ENCODE data around the gene ARL8A. TPM values are rescaled to one million over a fixed set of nuclear protein-coding genes. Genes with fewer than 3 reads are reported as not detected.

Gene ARL8A
- total RNA-seq, 1 donor from 2014 or later = 12.5 TPM

- Histone ChIP-seq H3K36me3 (ENCODE audit: control insufficient read depth in 3 of 3, insufficient read depth in 3 of 3, low read length in 3 of 3) (no peaks in the 10 kb centered on the region), H3K9ac (ENCODE audit: low read depth in 1 of 3, low read length in 3 of 3) (no peak overlapping the region), H3K27ac (ENCODE audit: low read depth, low read length) (no peak overlapping the region), H3K9me3 (ENCODE audit: control insufficient read depth in 3 of 3, low read length in 3 of 3) (no peaks in the 10 kb centered on the region), H3K4me1 (ENCODE audit: control insufficient read depth in 3 of 3, insufficient read depth in 3 of 3, low read length in 3 of 3) (peaks cover 0 to 6% (median 0%) of the 10 kb centered on the region in 3 donors), H3K27me3 (ENCODE audit: control insufficient read depth in 3 of 3, insufficient read depth in 3 of 3, low read length in 3 of 3) (no peaks in the 10 kb centered on the region), H3K4me3 (ENCODE audit: low read length in 3 of 3) (no peak overlapping the region)
Measured at GRCh38 chr1:202107321-202107761, 37.2 kb downstream of the ARL8A start.

GRCh38 chr1:202106340-202107254 lies 37.9 kb downstream of the ARL8A start:
- Histone ChIP-seq H3K4me1 (ENCODE audit: control insufficient read depth in 3 of 3, insufficient read depth in 3 of 3, low read length in 3 of 3) (peaks cover 0 to 6% (median 0%) of the 10 kb centered on the region in 3 donors), H3K9ac (ENCODE audit: low read depth in 1 of 3, low read length in 3 of 3) (no peak overlapping the region), H3K36me3 (ENCODE audit: control insufficient read depth in 3 of 3, insufficient read depth in 3 of 3, low read length in 3 of 3) (no peaks in the 10 kb centered on the region), H3K27ac (ENCODE audit: low read depth, low read length) (no peak overlapping the region), H3K4me3 (ENCODE audit: low read length in 3 of 3) (no peak overlapping the region), H3K27me3 (ENCODE audit: control insufficient read depth in 3 of 3, insufficient read depth in 3 of 3, low read length in 3 of 3) (no peaks in the 10 kb centered on the region), H3K9me3 (ENCODE audit: control insufficient read depth in 3 of 3, low read length in 3 of 3) (no peaks in the 10 kb centered on the region)

- H3K9me3 ChIP-seq (ENCODE audit: control insufficient read depth in 3 of 3, low read length in 3 of 3) = no peaks in the 10 kb centered on the region
- H3K4me1 ChIP-seq (ENCODE audit: control insufficient read depth in 3 of 3, insufficient read depth in 3 of 3, low read length in 3 of 3) = peaks cover 0 to 6% (median 0%) of the 10 kb centered on the region in 3 donors
- no peak overlapping the region for H3K27ac ChIP-seq (ENCODE audit: low read depth, low read length)
- H3K27me3 ChIP-seq (ENCODE audit: control insufficient read depth in 3 of 3, insufficient read depth in 3 of 3, low read length in 3 of 3) = no peaks in the 10 kb centered on the region
- no peak overlapping the region for H3K9ac ChIP-seq (ENCODE audit: low read depth in 1 of 3, low read length in 3 of 3)
- H3K36me3 ChIP-seq (ENCODE audit: control insufficient read depth in 3 of 3, insufficient read depth in 3 of 3, low read length in 3 of 3) = no peaks in the 10 kb centered on the region
- H3K4me3 ChIP-seq (ENCODE audit: low read length in 3 of 3) = no peak overlapping the region
Measured at GRCh38 chr1:202105571-202106339, 38.8 kb downstream of the ARL8A start.

DNA sequence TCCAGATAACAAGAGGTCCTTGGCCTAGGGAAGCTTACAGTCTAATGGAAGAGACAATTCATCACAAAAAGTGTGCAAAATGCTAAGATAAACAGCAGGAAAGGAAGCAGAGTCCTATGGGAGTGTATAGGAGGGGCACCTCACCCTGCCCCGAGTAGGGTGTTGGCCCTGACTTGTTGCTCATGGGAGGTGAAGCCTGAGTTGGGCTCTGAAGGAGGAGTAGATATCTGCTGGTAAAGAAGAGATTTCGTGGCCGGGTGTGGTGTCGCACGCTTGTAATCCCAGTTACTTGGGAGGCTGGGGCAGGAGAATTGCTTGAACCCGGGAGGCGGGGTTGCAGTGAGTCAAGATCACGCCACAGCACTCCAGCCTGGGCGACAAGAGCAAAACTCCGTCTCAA lies 40.5 kb downstream of the ARL8A start:
- H3K27me3 ChIP-seq (ENCODE audit: control insufficient read depth in 3 of 3, insufficient read depth in 3 of 3, low read length in 3 of 3) = no peaks in the 10 kb centered on the region
- H3K4me1 ChIP-seq (ENCODE audit: control insufficient read depth in 3 of 3, insufficient read depth in 3 of 3, low read length in 3 of 3) = peaks cover 0 to 6% (median 0%) of the 10 kb centered on the region in 3 donors
- no peaks in the 10 kb centered on the region for H3K36me3 ChIP-seq (ENCODE audit: control insufficient read depth in 3 of 3, insufficient read depth in 3 of 3, low read length in 3 of 3)
- no peaks in the 10 kb centered on the region for H3K9me3 ChIP-seq (ENCODE audit: control insufficient read depth in 3 of 3, low read length in 3 of 3)
- no peak overlapping the region for H3K4me3 ChIP-seq (ENCODE audit: low read length in 3 of 3)
- H3K9ac ChIP-seq (ENCODE audit: low read depth in 1 of 3, low read length in 3 of 3) = no peak overlapping the region
- no peak overlapping the region for H3K27ac ChIP-seq (ENCODE audit: low read depth, low read length)

DNA sequence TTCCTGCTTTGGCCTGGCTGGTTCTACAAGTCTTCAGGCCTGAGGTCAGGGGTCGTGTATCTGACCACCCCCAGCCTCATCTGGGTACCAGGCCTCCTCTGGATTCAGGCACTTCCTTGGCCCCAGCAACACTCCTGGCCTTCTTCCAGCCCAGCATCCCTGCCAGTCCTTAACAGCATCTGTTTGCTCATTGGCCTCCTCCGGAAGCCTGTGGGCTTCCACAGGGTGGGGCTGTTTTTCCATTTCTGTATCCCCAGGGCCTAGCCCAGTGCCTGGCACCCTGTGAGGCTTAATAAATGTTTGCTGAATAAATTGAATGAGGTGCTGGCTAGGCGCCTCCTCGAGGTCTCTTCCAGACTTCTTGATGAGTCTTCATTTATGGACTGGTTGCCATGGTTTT lies 43.4 kb downstream of the ARL8A start:
- Histone ChIP-seq H3K36me3 (ENCODE audit: control insufficient read depth in 3 of 3, insufficient read depth in 3 of 3, low read length in 3 of 3) (no peaks in the 10 kb centered on the region), H3K4me3 (ENCODE audit: low read length in 3 of 3) (no peak overlapping the region), H3K9ac (ENCODE audit: low read depth in 1 of 3, low read length in 3 of 3) (no peak overlapping the region), H3K4me1 (ENCODE audit: control insufficient read depth in 3 of 3, insufficient read depth in 3 of 3, low read length in 3 of 3) (no peaks in the 10 kb centered on the region), H3K9me3 (ENCODE audit: control insufficient read depth in 3 of 3, low read length in 3 of 3) (no peaks in the 10 kb centered on the region), H3K27ac (ENCODE audit: low read depth, low read length) (no peak overlapping the region), H3K27me3 (ENCODE audit: control insufficient read depth in 3 of 3, insufficient read depth in 3 of 3, low read length in 3 of 3) (no peaks in the 10 kb centered on the region)

DNA sequence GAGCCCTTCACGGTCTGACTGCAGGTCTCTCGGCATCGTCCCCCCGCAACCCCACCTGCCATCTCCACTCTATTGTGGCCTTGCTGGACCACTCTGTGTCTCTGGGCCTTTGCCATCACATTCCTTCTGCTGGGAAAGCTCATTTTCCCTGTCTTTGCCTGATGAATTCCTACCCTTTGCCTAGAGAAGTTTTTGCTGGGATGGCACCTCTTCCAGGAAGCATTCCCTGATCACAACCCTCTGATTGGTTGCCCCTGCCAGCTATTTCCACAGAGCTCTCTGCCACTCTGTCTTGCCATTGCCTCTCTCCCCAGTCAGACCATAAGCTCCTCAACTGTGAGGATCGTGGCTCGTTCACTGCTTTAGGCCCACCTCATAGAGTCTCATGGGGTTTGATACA lies 50.7 kb downstream of the ARL8A start:
- H3K27me3 ChIP-seq (ENCODE audit: control insufficient read depth in 3 of 3, insufficient read depth in 3 of 3, low read length in 3 of 3) = peaks cover 0 to 4% (median 0%) of the 10 kb centered on the region in 3 donors
- H3K36me3 ChIP-seq (ENCODE audit: control insufficient read depth in 3 of 3, insufficient read depth in 3 of 3, low read length in 3 of 3) = no peaks in the 10 kb centered on the region
- no peak overlapping the region for H3K27ac ChIP-seq (ENCODE audit: low read depth, low read length)
- no peaks in the 10 kb centered on the region for H3K4me1 ChIP-seq (ENCODE audit: control insufficient read depth in 3 of 3, insufficient read depth in 3 of 3, low read length in 3 of 3)
- H3K4me3 ChIP-seq (ENCODE audit: low read length in 3 of 3) = no peak overlapping the region
- H3K9me3 ChIP-seq (ENCODE audit: control insufficient read depth in 3 of 3, low read length in 3 of 3) = no peaks in the 10 kb centered on the region
- H3K9ac ChIP-seq (ENCODE audit: low read depth in 1 of 3, low read length in 3 of 3) = no peak overlapping the region

GRCh38 chr1:202090994-202091393 lies 53.5 kb downstream of the ARL8A start:
- H3K36me3 ChIP-seq (ENCODE audit: control insufficient read depth in 3 of 3, insufficient read depth in 3 of 3, low read length in 3 of 3) = no peaks in the 10 kb centered on the region
- H3K27me3 ChIP-seq (ENCODE audit: control insufficient read depth in 3 of 3, insufficient read depth in 3 of 3, low read length in 3 of 3) = peaks cover 0 to 4% (median 0%) of the 10 kb centered on the region in 3 donors
- no peaks in the 10 kb centered on the region for H3K9me3 ChIP-seq (ENCODE audit: control insufficient read depth in 3 of 3, low read length in 3 of 3)
- no peak overlapping the region for H3K27ac ChIP-seq (ENCODE audit: low read depth, low read length)
- no peaks in the 10 kb centered on the region for H3K4me1 ChIP-seq (ENCODE audit: control insufficient read depth in 3 of 3, insufficient read depth in 3 of 3, low read length in 3 of 3)
- no peak overlapping the region for H3K9ac ChIP-seq (ENCODE audit: low read depth in 1 of 3, low read length in 3 of 3)
- H3K4me3 ChIP-seq (ENCODE audit: low read length in 3 of 3) = no peak overlapping the region

DNA sequence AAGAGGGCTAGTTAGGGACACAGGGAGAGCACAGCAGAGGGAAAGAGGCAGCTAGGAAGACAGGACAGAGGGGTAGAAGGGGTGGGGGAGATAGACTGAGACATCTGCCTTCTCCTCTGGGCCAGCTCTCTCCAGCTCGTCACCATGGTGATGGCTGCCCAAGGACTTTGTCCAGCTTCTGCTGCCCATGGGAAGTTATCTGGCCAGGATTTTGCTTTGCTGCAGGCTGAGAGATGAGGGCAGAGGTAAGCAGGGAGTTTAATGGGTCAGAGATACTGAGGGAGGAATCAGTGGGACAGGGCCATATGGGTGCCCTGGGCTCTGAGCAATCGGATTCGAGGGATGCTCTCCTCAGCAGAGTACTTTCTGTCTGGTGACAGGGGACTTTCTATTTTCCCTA lies 56.3 kb downstream of the ARL8A start:
- Histone ChIP-seq H3K9ac (ENCODE audit: low read depth in 1 of 3, low read length in 3 of 3) (no peak overlapping the region), H3K9me3 (ENCODE audit: control insufficient read depth in 3 of 3, low read length in 3 of 3) (no peaks in the 10 kb centered on the region), H3K4me3 (ENCODE audit: low read length in 3 of 3) (no peak overlapping the region), H3K27ac (ENCODE audit: low read depth, low read length) (no peak overlapping the region), H3K4me1 (ENCODE audit: control insufficient read depth in 3 of 3, insufficient read depth in 3 of 3, low read length in 3 of 3) (no peaks in the 10 kb centered on the region), H3K27me3 (ENCODE audit: control insufficient read depth in 3 of 3, insufficient read depth in 3 of 3, low read length in 3 of 3) (no peaks in the 10 kb centered on the region), H3K36me3 (ENCODE audit: control insufficient read depth in 3 of 3, insufficient read depth in 3 of 3, low read length in 3 of 3) (no peaks in the 10 kb centered on the region)

DNA sequence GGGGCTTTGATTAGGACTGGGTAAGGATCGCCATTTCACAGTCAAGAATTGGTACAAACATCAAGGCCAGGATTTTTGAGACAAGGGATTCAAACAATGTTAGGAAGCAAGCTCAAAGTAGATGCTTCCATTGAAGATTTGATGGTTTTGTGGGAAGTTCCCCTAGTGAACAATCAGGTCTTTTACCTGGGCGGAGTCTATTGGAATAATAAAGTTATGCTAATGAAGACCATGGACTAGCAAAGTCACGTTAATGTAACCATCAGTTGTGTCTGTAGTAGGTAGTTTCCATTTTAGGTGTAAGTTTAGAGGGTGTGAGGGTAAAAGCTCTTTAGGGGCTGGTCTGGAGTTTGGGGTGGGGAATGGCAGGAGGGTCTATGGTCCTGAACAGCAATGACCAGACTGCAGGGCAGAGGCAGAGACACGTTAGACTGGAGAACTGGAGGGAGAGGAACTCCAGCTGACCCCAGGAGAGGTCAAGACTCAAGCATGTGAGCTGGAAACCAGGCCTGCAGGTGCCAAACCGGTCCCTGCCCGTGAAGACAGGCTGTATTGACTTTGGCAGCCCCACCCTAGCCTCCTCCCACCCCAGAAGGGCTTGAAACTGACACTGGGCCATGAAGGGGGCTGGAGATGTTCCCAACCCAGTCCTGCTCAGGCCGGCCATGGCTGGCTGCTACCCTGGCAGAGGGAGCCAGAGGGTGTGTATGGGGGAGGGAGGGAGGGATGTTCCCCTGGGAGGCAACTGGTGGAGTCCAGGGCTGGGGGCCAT lies 57.8 kb downstream of the ARL8A start:
- no peak overlapping the region for H3K4me3 ChIP-seq (ENCODE audit: low read length in 3 of 3)
- no peak overlapping the region for H3K9ac ChIP-seq (ENCODE audit: low read depth in 1 of 3, low read length in 3 of 3)
- H3K4me1 ChIP-seq (ENCODE audit: control insufficient read depth in 3 of 3, insufficient read depth in 3 of 3, low read length in 3 of 3) = no peaks in the 10 kb centered on the region
- H3K27me3 ChIP-seq (ENCODE audit: control insufficient read depth in 3 of 3, insufficient read depth in 3 of 3, low read length in 3 of 3) = no peaks in the 10 kb centered on the region
- no peaks in the 10 kb centered on the region for H3K36me3 ChIP-seq (ENCODE audit: control insufficient read depth in 3 of 3, insufficient read depth in 3 of 3, low read length in 3 of 3)
- no peaks in the 10 kb centered on the region for H3K9me3 ChIP-seq (ENCODE audit: control insufficient read depth in 3 of 3, low read length in 3 of 3)
- H3K27ac ChIP-seq (ENCODE audit: low read depth, low read length) = no peak overlapping the region

Measured in skeletal muscle tissue (tissue), 4 donors.